Inferior parietal cortex (tissue), 1 donor: ENCODE data around the gene GRXCR2.
A peak's percentile ranks its signal among the peaks of the same experiment; 100 is the strongest.

Experiments
- DNase-seq: peaks from one replicate; pipeline ENCODE4 v3.0.0-alpha.2; 2016; ENCODE audit errors: extremely low spot score

The GRXCR2 gene

DNA sequence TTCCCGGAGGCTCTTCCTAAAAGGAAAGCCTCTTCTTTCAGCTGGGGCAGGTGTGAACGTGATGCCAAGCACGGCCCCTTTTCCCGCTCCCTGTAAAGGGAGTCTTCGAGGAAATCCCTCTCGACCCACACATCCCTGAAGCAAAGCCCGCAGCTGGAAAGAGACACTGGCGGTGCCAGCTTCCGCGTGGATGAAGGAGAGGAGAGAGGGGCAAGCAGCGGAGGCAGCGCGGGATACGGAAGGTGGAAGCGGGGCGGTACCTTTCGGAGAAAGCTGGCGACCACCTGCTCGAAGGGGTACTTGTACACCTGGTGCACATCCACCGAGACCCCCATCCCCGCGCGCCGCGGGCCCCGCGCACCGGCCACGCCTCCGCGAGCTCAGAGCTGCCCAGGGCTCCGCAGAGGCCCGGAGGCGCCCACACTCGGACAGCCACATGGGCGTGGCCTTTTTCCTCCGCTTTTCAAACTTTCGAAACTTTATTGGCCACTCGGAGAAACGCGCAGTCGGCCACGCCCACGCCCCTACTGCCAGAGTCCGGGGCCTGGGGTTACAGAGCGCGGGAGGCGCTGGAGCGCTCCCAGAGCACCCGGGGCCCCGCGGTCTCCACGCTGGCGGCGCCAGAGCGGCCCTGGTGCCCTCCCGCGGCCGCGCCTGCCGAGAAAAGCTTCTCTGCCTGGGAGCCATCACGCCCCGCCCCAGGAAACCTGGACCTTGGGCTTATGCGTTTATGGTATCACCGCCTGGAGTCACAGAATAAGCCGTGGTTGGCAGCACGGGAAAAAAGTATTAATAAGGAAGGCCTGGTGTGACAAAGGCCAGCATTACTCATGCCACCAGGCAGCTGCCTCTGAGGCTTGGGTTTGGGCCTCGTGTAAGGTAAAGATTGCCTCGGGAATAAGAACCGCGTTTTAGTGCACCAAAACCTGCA is 37.6 kb downstream of the GRXCR2 start, which contains the start of gene PRELID2:
TSS of gene PRELID2 (minus strand) at position 426 of the 931 bp plus-strand sequence. CDS start at position 335, 91 bp downstream.
- peak; percentile 77 for DNase-seq

- no peak for DNase-seq
These were observed 38.3 kb downstream of the GRXCR2 start for GRCh38 chr5:145834554-145834916.

- DNase-seq = no peak
These were observed 39.1 kb downstream of the GRXCR2 start for GRCh38 chr5:145833631-145834200.

DNA sequence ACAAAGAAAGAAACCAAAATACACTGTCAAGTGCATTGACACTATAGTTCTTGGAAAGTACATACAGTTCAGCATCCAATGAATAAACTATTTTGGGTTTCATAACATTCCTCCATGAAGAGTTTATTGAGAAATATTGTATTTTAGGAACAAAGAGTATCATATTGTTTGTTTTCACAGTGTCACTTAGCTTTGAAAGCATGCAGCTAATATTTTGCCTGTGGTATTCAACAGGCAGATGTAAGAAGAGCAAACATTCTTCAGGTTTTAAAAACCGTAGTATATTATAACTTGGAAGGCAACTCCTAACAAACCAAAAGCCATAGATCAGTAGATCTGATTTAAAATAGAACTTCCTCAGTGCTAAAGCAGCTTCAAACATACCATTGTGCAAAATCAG is 42.2 kb downstream of the GRXCR2 start:
- no peak for DNase-seq

DNA sequence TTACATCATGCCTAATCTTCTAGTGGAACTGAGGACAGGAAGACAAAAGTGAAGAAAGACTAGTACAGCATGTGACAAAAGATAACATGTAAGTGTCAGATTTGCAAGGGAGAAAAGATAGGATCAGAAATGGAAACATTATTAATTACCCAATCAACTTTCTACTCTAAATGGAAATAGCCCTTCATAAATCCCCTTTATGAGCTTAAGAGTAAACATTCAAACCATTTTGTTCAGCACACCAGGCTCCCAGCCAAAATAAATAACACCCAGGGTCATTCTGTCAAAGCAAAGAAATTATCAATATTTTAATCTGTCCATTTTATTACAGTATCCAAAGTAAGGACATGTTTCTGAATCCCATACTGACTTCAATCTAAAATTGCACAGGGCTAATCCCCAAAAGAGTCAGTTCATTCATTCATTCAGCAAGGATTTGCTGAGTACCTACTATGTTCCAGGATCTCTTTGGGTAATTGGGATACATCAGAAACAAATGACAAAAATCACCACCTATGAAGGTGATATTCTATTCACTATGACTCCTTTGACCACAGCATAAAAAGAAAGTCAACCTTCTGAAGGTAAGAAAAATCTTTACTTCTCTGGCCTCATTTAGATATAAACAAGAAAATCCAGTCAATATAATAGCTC is 43.0 kb downstream of the GRXCR2 start:
- DNase-seq = no peak

- no peak for DNase-seq
These were observed 45.7 kb downstream of the GRXCR2 start for GRCh38 chr5:145826895-145827674.

DNA sequence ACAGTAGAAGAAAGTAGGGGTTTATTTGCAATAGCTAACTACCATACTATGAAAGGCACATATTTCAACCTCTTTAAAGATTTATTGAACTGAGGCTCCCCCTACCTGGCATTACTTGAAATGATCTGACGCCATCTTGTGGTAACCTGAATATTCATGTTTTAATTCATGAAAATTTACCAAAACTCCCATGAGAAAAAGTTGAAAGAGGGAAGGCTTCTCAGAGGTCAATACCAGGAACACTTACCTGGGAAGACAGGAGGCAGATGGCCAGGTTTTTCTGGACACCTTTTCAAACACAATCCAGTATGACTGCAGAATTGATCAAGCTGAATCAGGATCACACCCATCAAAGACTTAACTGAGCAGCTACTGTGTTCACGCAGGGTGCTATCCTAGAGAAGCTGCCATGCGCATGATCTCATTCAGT is 47.0 kb downstream of the GRXCR2 start:
- peak; percentile 69 for DNase-seq

- DNase-seq = no peak
These were observed 48.8 kb downstream of the GRXCR2 start for GRCh38 chr5:145824040-145824439.

DNA sequence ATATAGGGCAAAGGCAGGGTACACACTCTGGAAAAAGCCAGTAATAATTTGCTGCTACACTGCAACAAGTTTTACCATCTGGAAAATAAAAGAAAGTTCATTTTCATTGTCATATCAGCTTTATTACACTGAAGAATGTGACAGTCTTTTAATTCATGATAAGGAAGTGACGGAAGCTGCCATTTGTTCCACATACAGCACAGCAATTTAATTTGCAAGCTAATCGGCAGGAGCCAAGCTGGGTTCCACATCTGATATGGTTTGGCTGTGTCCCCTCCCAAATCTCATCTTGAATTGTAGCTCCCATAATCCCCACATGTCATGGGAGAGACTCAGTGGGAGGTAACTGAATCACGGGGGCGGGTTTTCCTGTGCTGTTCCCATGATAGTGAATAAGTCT is 54.2 kb downstream of the GRXCR2 start:
- no peak for DNase-seq

DNA sequence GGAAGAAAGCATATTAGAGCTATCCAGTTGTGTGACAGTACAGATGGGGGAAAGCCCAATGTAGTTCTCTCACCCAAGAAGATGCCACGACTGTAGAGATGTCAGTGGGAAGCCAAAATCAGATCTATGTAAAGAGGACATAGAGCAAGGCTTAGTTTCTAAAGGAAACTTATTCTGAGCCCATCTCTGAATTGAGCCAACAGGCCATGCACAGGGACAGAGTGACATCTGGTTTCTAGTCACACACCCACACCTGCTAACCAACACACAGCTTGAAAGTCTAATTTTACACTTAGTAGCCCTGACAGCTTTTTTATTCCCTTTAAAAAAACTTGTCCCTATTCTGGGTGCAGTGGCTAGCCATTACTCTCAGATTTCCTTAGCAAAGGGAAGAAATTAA is 59.9 kb downstream of the GRXCR2 start:
- no peak for DNase-seq

DNA sequence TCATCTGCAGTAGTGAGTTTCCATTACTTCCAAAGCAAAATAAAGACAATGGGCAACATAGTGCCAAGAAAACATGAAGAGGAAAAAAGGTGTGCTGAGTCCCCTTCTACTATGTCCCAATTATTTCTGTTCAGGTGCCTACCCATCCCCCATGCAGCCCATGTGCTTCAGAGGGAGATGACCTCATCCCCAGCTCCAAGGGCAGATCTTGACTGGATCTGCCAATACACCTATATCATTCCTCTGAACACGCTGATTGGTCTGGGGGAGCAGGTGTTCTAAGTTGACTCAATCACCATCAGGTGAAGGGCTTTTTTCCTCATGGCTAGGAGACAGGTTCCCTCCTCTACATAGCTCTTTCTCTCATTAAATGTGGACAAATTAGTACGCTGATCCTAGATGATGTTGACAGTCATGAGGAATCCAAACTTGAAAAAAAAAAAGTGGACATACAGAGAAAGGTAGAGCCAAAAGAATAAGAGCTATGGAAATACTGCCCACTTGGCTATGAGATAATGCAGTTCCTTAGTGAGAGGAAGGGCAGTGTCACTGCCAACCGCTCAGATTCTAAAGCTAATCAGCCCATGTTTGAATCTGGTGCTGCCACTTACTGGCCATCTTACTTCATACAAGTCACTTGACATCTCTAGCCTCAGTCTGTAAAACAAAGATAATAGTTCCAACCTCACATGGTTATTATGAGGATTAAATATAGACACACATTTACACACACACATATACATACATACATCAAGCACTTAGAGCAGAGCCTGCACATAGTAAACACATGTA is 60.8 kb downstream of the GRXCR2 start:
- DNase-seq = peak; percentile 60
